ENCODE data around the gene CP. TPM values are rescaled to one million over a fixed set of nuclear protein-coding genes. Genes with fewer than 3 reads are reported as not detected.

Gene CP
- total RNA-seq, 1 donor from 2014 or later: 21.7 TPM

DNA sequence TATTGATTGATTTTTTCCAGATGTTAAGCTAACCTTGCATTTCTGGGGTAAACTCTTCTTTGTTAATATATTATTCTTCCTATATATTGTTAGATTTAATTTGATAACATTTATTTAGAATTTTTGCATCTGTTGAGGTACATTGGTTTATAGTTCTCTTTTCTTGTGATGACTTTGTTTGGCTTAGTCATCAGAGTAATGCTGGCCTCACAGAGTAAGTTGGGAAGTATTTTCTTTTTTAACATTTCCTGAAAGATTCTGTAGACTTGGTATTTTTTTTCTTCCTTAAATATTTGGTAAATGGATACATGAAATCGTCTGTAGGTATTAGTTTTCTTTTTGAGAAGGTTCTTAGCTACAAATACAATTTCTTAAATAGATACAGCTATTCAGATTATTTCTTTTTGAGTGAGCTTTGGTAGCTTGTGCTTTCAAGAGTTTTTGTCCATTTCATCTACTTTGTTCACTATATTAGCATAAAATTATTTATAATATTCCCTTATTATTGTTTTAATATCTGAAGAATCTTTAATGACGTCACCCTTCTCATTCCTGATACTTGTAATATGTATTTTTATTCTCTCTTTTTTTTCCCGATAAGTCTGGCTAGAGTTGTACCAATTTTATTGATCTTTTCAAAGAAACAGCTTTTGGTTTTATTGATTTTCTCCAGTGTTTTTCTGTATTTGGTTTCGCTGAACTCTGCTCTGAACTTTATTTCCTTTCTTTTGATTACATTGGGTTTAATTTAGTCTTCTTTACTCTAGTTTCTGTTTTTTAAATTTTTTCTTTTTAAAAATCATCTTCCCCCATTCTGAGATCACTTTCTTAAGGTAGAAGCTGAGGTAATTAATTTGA is 98.7 kb downstream of the CP start:
- no peak for DNase-seq (ENCODE audit: low spot score)

Other genes starting within 250 kb of the CP start
- gene GYG1, start 230.3 kb downstream of the CP start, total RNA-seq (ENCODE audit: insufficient read depth, low replicate concordance): 40.2 TPM
- gene HLTF, start 135.3 kb downstream of the CP start, total RNA-seq (ENCODE audit: insufficient read depth, low replicate concordance): 52.0 TPM
- 28.4 TPM for gene HPS3, start 92.2 kb downstream of the CP start, total RNA-seq (ENCODE audit: insufficient read depth, low replicate concordance)
- 3.9 TPM for gene TM4SF18, start 111.8 kb upstream of the CP start, total RNA-seq (ENCODE audit: insufficient read depth, low replicate concordance)
- gene TM4SF1, start 155.8 kb upstream of the CP start, total RNA-seq (ENCODE audit: insufficient read depth, low replicate concordance): 28.2 TPM